K562 (cell line): ENCODE measurements around the gene SLC4A5. TPM values are rescaled to one million over a fixed set of nuclear protein-coding genes. Genes with fewer than 3 reads are reported as not detected.
A peak's percentile ranks its signal among the peaks of the same experiment; 100 is the strongest.

Experiments
- ATAC-seq: fragments of 200-7000 bp; cut with Tn5 transposase; 3 replicates; pipeline ENCODE4 v1.9.1; 2020; ENCODE audit warnings: moderate library complexity
- BruUV-seq: library from RNA; stranded (reverse); fragments of 400-500 nt; replicated peaks from 2 replicates; lab custom pipeline; 2021; lab: Mats Ljungman, UMichigan
- CTCF ChIA-PET: fragments of 300-600 bp; formaldehyde crosslinking; extraction: SDS; loops from one replicate; lab custom pipeline; 2021; ENCODE audit warnings: low intra/inter-chr PET ratio; lab: Yijun Ruan, JAX
- POLR2A ChIA-PET: fragments of 300-600, 350-650 bp; sonication (Branson Sonifier 250); formaldehyde crosslinking; extraction: SDS; loops from one replicate; lab custom pipeline; 2021; ENCODE audit warnings: antibody characterized with exemption, inconsistent platforms; lab: Yijun Ruan, JAX
- DNase-seq, 4 experiments: peaks; one replicate each; pipeline versions ENCODE4 v3.0.0 to v3.0.0-alpha.2; 2011 to 2018; ENCODE audit warnings: low spot score in 3 of 4, mixed read lengths in 3 of 4; ENCODE audit errors: extremely low read depth in 1 of 4
- FAIRE-seq: peaks from 2 replicates; lab custom pipeline; 2011; peaks lifted over from hg19 to GRCh38; lab: Jason Lieb, UNC
- H2AFZ ChIP-seq: 2 replicates; pipeline ENCODE4 v1.6.0; 2011; ENCODE audit warnings: low read depth, low read length, control low read depth, inconsistent platforms
- H3K27ac ChIP-seq: fragments of 200-600 bp; 3 replicates; pipeline ENCODE4 v1.8.0; 2011; ENCODE audit warnings: low read depth, mild to moderate bottlenecking, control low read depth, inconsistent platforms, low read length, moderate library complexity, mixed read lengths; ENCODE audit errors: extremely low read depth
- H3K27me3 ChIP-seq, 2 experiments: fragments of 300-600 bp in 1 of 2; 2 replicates in 1 of 2; 3 replicates in 1 of 2; pipeline versions ENCODE4 v1.6.0 to v1.8.0; 2011; ENCODE audit warnings: inconsistent platforms in 2 of 2, low read length in 2 of 2, mild to moderate bottlenecking in 1 of 2, mixed read lengths in 1 of 2, moderate library complexity in 1 of 2; ENCODE audit not compliant: control insufficient read depth in 2 of 2, insufficient read depth in 2 of 2
- H3K36me3 ChIP-seq: fragments of 300-600 bp; 3 replicates; pipeline ENCODE4 v1.8.0; 2011; ENCODE audit warnings: mild to moderate bottlenecking, low read length, inconsistent platforms; ENCODE audit not compliant: control insufficient read depth, insufficient read depth
- H3K4me1 ChIP-seq, 2 experiments: fragments of 200-600 bp in 1 of 2; replicated peaks in 1 of 2; 2 replicates in 1 of 2; 3 replicates in 1 of 2; pipeline versions ENCODE4 v1.5.1 to v1.8.0; 2011; ENCODE audit warnings: inconsistent platforms in 2 of 2, low read length in 2 of 2, mild to moderate bottlenecking in 1 of 2, mixed read lengths in 1 of 2, moderate library complexity in 1 of 2; ENCODE audit not compliant: control insufficient read depth in 2 of 2, insufficient read depth in 2 of 2
- H3K4me2 ChIP-seq: 2 replicates; pipeline ENCODE4 v1.6.1; 2011; ENCODE audit warnings: low read length, control low read depth, inconsistent platforms, mixed read lengths; ENCODE audit not compliant: insufficient read depth
- H3K4me3 ChIP-seq: fragments of 200-600 bp; sonication (generic), shearing (Covaris generic); 2 replicates; pipeline ENCODE4 v1.5.1; 2016; ENCODE audit warnings: control low read depth, inconsistent platforms
- H3K79me2 ChIP-seq: fragments of 200-600 bp; 3 replicates; pipeline ENCODE4 v1.8.0; 2011; ENCODE audit warnings: low read length, inconsistent platforms; ENCODE audit not compliant: control insufficient read depth, insufficient read depth
- H3K9ac ChIP-seq, 2 experiments: 2 replicates each; pipeline versions ENCODE4 v1.6.0 to v1.6.1; 2011; ENCODE audit warnings: low read depth in 2 of 2, low read length in 2 of 2, control low read depth in 1 of 2, inconsistent platforms in 1 of 2, mild to moderate bottlenecking in 1 of 2, mixed read lengths in 1 of 2; ENCODE audit not compliant: insufficient read depth in 1 of 2
- H3K9me1 ChIP-seq: one replicate; pipeline ENCODE4 v1.6.0; 2011; ENCODE audit warnings: inconsistent platforms, mild to moderate bottlenecking, low read length, moderate library complexity; ENCODE audit not compliant: control insufficient read depth, insufficient read depth
- H3K9me3 ChIP-seq: replicated peaks from 2 replicates; pipeline ENCODE4 v1.5.1; 2011; ENCODE audit warnings: low read depth, low read length, inconsistent platforms; ENCODE audit not compliant: control insufficient read depth, insufficient read depth
- H4K20me1 ChIP-seq: replicated peaks from 2 replicates; pipeline ENCODE4 v1.6.1; 2011; ENCODE audit warnings: low read length, inconsistent platforms, mixed read lengths; ENCODE audit not compliant: control insufficient read depth, insufficient read depth
- DPF2 ChIP-seq: fragments of 450-650 bp; IDR thresholded peaks from 2 replicates; pipeline ENCODE4 v1.6.1; 2016
- MBD1 ChIP-seq: fragments of 250-450 bp; sonication (Bioruptor Pico); IDR thresholded peaks from 2 replicates; pipeline ENCODE4 v1.8.0; 2022; ENCODE audit warnings: inconsistent platforms
- MEF2D ChIP-seq: conservative IDR thresholded peaks from 2 replicates; pipeline ENCODE4 v1.6.1; 2016; ENCODE audit warnings: low read depth, missing genetic modification characterization, missing compliant biosample characterization
- PATZ1 ChIP-seq: fragments of 250-450 bp; sonication (Bioruptor Pico); IDR thresholded peaks from 2 replicates; pipeline ENCODE4 v1.5.0; 2020; ENCODE audit warnings: mild to moderate bottlenecking, borderline replicate concordance
- PTTG1 ChIP-seq: fragments of 450-650 bp; IDR thresholded peaks from 2 replicates; pipeline ENCODE4 v1.6.1; 2016; ENCODE audit warnings: low read depth, mild to moderate bottlenecking, missing genetic modification characterization, missing compliant biosample characterization
- RHOXF2B ChIP-seq: fragments of 250-450 bp; sonication (Bioruptor Pico); conservative IDR thresholded peaks from 2 replicates; pipeline ENCODE4 v1.5.1; 2021
- SMAD4 ChIP-seq: fragments of 250-450 bp; sonication (Bioruptor Pico); conservative IDR thresholded peaks from 2 replicates; pipeline ENCODE4 v1.8.0; 2021; ENCODE audit warnings: inconsistent platforms, mild to moderate bottlenecking, moderate library complexity
- USF1 ChIP-seq: sonication (generic); formaldehyde crosslinking; IDR thresholded peaks from 2 replicates; pipeline ENCODE4 v1.9.0; 2022; ENCODE audit warnings: mild to moderate bottlenecking, missing genetic modification reagents
- ZHX1 ChIP-seq: fragments of 150-350 bp; conservative IDR thresholded peaks from 2 replicates; pipeline ENCODE4 v1.6.1; 2014; ENCODE audit warnings: low read length
- ZNF224 ChIP-seq: sonication (generic); formaldehyde crosslinking; IDR thresholded peaks from 2 replicates; pipeline ENCODE4 v1.8.0; 2022; ENCODE audit warnings: mild to moderate bottlenecking, missing genetic modification reagents
- ZNF717 ChIP-seq: fragments of 250-450 bp; sonication (Bioruptor Pico); IDR thresholded peaks from 2 replicates; pipeline ENCODE4 v1.5.0; 2021
- WGBS: fragments of 100-300 bp; shearing (Covaris generic); methylation state at CpG from one replicate; pipeline ENCODE4 v1.1.6; 2016; ENCODE audit warnings: low coverage, mixed read lengths; ENCODE audit not compliant: insufficient coverage; ENCODE audit errors: missing lambda C conversion rate; 5-methylcytosine and 5-hydroxymethylcytosine counted together
- in situ Hi-C: fragments of 300-500 bp; cut with MboI; formaldehyde crosslinking; loops from 4 replicates; pipeline ENCODE4 v1.15.0; 2018; ENCODE audit warnings: inconsistent platforms, mixed read lengths
- intact Hi-C: fragments of 100-400 bp; cut with micrococcal nuclease; formaldehyde crosslinking; loops from 2 replicates; pipeline ENCODE4 v1.14.2; 2022
- polyA plus RNA-seq, 8 experiments: library from polyadenylated mRNA; depleted of rRNA in 4 of 8; stranded (reverse) in 5 of 8; unstranded in 3 of 8; fragments of >200 nt; fragmentation: Nextera tagmentation in 2 of 8; fragmentation: Illumina TruSeq in 1 of 8; extraction: Ambion mirVana in 2 of 8; extraction: Trizol in 1 of 8; gene quantifications; 2 replicates each; pipeline versions ENCODE4 v1.2.1 to v1.2.3, GENCODE V29; 2011 to 2014; ENCODE audit warnings: inconsistent platforms in 1 of 8, missing spikeins in 1 of 8
- total RNA-seq, 7 experiments: library from RNA; depleted of rRNA in 6 of 7; stranded (reverse); fragments of >200 nt in 6 of 7; fragmentation: Illumina TruSeq in 2 of 7; extraction: Trizol in 2 of 7; gene quantifications; 2 replicates each; pipeline versions ENCODE4 v1.2.1 to v1.2.3, GENCODE V29; 2011 to 2021; ENCODE audit warnings: low replicate concordance in 1 of 7

SLC4A5 gene
- total and polyA plus RNA-seq, 9 of the 15 experiments (the other 6 are each of a cell fraction or from before 2014, with no cell fraction given), result 0.03 to 0.77 (median 0.14) TPM; not detected in 1

GRCh38 chr2:74197049-74197448 lies 146.2 kb downstream of the SLC4A5 start:
- intact Hi-C loops, result no loop called here
- peak; percentile 61 for FAIRE-seq
- no peak for TF ChIP-seq ZHX1
- no peak for TF ChIP-seq RHOXF2B (CRISPR knock-in tag)
- no peak for TF ChIP-seq PATZ1 (CRISPR knock-in tag)
- TF ChIP-seq MBD1 (CRISPR knock-in tag), result no peak
- TF ChIP-seq SMAD4, result no peak
- TF ChIP-seq DPF2, result no peak
- TF ChIP-seq PTTG1 (tag), result no peak
- TF ChIP-seq ZNF224 (CRISPR knock-in tag), result no peak
- peak; percentile 50; the same call in 1 of the 2 replicates for TF ChIP-seq USF1
- no peak for TF ChIP-seq MEF2D
- TF ChIP-seq ZNF717 (CRISPR knock-in tag), result no peak

More at GRCh38 chr2:74197049-74197448, 146.2 kb downstream of the SLC4A5 start:
- CTCF ChIA-PET, result interaction anchor here (0.6 kb wide), 1 partner anchor 16 kb away, joined by 3 read pairs; no protein-coding TSS in a partner anchor
- ATAC-seq (no peak), DNase-seq (peak in 2 of 4 experiments; percentile 34 to 58)
- WGBS, result 20% methylated on average over 4 of the region's 4 CpGs
- peaks cover 42% of the 10 kb centered on the region for H3K79me2 ChIP-seq
- H3K9ac ChIP-seq, result peak overlapping the region; percentile 31 to 39; a peak in 2 of 4 replicates
- H3K4me3 ChIP-seq, result no peak overlapping the region
- POLR2A ChIA-PET, result interaction anchor here (0.8 to 5.8 kb wide), 10 partner anchors 9 to 208 kb away, joined by 3 to 98 read pairs (median 7); partner anchors contain the start of genes BOLA3 and MOB1A
- peaks cover 19 to 32% of the 10 kb centered on the region in 2 experiments for H3K4me1 ChIP-seq
- H3K4me2 ChIP-seq, result peak overlapping the region; percentile 96
- H4K20me1 ChIP-seq, result peaks cover 16% of the 10 kb centered on the region
- H3K9me3 ChIP-seq, result no peaks in the 10 kb centered on the region
- in situ Hi-C loops, result no loop called here
- peaks cover 21% of the 10 kb centered on the region for H3K36me3 ChIP-seq
- H3K27me3 ChIP-seq, result no peaks in the 10 kb centered on the region
- peak overlapping the region; percentile 78 for H2AFZ ChIP-seq
- peak overlapping the region; percentile 100 for H3K27ac ChIP-seq
- H3K9me1 ChIP-seq, result peaks cover 3% of the 10 kb centered on the region
- no TSS peak for BruUV-seq
